Measurements from ENCODE around the gene EHD2.
"Not testable (repeated sequence)": the region's sequence is repeated elsewhere in the genome, so short reads cannot be mapped to it uniquely, and the experiment has no call there.

The EHD2 gene

DNA sequence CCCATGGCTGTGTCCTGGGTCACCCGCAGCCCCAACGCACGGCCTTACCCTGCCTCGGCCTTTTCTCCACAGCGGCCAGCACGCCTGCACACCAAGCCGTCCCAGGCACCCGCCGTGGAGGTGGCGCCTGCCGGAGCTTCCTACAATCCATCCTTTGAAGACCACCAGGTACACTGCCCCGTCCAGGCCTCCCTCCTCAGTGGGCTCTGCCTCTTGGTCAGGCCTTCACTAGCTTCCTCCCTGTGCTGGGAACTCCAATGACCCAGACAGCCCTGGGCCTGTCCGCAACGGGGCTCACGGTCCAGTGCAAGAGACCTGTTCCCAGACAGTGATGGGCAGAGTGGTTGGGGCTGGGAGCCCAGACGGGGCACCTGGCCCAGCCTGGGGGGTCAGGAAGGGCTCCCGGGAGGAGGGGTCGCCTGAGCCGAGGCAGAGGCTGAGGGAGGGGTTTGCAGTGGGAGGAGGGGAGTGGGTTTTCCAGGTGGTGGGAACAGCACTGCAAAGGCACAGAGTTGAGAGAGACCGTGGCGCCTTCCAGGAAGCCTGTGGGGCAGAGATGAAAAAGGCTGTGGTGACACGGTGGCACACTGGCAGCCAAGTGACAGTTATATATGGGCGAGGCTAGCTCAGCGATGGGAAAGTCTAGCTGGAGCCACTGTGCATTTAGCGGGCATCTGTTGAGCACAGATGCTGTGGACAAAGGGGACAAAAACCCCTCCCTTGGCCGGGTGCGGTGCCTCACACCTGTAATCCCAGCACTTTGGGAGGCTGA lies 39.4 kb downstream of the EHD2 start:
- DNase-seq: no peak

DNA sequence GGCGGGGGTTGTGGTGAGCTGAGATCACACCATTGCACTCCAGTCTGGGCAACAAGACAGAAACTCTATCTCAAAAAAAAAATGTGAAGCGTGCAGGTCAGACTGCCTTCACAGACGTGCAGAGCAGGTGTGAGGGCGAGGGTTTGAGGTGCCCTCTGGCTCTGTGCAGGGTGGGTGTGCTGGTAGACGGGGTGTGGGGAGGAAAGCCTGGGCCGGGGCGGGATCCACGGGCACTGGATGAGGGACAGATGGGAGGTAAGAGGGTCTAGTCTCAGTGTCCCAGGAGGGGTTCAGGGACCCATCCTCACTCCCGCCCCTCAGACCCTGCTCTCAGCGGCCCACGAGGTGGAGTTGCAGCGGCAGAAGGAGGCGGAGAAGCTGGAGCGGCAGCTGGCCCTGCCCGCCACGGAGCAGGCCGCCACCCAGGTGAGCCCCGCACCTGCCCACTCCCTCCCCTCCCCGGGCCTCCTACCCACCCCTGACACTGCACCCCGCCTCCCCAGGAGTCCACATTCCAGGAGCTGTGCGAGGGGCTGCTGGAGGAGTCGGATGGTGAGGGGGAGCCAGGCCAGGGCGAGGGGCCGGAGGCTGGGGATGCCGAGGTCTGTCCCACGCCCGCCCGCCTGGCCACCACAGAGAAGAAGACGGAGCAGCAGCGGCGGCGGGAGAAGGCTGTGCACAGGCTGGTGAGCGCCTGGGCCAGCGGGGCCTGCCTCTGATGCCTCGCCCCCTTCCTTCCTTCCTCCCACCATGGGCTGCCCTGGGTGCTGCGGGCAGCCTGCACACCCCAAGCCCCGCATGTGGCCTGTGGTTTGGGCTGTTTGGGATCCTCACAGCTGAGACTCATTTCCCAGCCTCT lies 41.2 kb downstream of the EHD2 start:
- no peak for DNase-seq

DNA sequence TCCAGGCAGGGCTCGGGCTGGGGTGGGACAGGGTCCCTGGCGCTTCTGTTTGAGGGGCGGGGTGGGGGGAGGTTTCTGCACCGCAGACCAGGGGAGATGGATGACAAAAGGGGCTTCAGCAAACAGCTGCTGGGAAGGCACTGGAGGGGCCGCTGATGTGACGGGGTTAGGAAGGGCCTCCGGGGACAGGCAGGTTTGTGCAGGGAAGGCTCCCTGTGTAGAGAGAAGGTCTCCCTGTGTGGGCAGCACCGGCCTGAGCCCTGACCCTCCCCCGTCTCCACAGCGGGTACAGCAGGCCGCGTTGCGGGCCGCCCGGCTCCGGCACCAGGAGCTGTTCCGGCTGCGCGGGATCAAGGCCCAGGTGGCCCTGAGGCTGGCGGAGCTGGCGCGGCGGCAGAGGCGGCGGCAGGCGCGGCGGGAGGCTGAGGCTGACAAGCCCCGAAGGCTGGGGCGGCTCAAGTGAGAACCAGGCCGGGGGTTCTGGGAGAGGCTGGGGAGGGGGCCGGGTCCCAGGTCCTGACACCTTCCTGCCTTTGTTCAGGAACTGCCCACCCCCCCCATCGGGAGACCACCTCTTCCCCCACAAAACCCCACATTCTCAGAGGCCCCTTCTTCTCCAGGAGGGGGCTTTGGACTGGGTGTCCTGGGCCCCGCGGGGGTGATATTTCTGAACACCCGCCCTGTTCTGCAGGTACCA lies 42.0 kb downstream of the EHD2 start:
- no peak for DNase-seq

DNA sequence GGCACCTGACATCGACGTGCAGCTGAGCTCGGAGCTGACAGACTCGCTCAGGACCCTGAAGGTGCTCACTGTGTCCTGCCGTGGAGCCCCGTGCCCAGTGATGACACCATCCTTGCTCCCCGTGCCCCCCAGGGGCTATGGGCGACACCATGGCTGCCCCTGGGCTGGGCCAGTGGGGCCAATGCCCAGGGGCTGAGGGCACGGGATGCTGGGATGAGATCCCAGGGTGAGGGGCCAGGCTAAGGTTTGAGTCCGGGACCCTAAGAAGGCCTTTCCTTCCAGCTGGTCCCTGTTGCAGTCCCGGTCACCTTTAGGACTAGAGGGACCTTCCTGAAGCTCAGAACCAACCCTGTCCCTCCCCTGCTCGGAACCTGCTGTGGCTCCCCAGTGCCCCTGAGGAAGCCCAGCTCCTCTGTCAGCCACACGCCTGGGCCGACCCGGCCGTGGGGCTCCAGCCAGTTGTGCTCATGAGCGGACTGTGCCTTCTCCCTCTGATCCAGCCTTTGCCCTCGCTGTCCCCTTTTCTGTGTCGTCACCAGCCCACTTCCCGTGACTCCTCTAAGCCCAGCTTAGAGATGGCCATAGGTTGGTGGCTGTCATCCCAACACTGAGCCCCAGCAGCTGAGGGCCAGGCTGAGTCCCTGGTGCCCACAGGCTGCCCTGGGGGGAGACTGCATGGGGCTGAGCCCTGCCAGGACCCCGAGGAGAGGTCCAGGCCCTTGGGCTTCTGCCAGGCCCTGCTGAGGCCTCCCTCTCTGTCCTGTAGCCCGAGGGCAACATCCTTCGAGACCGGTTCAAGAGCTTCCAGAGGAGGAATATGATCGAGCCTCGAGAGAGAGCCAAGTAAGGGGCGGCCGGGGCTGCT lies 42.8 kb downstream of the EHD2 start:
- DNase-seq: no peak

DNA sequence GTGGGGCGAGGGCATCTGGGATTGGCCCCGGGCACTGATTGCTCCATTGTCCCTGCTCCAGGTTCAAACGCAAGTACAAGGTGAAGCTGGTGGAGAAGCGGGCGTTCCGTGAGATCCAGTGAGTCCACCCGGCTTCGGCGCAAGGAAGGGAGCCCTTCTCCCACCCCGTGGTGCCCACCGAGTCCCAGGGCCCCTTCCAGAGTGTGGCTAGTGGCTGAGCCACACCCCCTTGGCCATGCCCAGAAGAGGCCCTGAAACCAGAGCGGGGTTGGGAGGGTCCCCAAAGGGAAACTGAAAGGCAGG lies 43.4 kb downstream of the EHD2 start:
- no peak for DNase-seq

DNA sequence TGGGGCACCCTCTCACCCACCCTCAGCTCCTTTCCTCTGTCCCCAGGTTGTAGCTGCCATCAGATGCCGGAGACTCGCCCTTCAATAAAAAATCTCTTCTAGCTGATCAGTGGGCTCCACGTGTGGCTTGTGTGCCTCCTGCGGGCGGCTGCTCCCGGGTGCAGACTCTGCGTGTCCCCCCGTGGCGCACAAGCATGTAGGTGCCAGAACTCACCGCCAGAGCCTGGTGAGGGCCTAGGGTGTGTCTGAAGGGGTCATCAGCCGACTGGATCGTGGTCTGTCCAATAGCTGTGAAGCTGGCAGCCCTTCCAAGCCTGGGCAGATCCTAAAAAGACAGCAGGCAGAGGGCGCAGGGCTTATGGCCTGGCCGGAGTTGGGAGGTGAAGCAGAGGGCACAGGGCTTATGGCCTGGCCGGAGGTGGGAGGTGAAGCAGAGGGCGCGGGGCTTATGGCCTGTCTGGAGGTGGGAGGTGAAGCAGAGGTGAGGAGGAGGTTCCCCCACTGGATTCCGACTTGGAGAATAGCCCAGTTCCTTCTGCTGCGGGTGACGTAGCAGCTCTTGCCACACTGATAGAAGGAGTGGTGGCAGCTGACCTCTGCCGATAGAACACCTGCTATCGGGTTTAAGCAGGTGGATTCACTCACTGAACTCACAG lies 43.9 kb downstream of the EHD2 start:
- DNase-seq: no peak

DNA sequence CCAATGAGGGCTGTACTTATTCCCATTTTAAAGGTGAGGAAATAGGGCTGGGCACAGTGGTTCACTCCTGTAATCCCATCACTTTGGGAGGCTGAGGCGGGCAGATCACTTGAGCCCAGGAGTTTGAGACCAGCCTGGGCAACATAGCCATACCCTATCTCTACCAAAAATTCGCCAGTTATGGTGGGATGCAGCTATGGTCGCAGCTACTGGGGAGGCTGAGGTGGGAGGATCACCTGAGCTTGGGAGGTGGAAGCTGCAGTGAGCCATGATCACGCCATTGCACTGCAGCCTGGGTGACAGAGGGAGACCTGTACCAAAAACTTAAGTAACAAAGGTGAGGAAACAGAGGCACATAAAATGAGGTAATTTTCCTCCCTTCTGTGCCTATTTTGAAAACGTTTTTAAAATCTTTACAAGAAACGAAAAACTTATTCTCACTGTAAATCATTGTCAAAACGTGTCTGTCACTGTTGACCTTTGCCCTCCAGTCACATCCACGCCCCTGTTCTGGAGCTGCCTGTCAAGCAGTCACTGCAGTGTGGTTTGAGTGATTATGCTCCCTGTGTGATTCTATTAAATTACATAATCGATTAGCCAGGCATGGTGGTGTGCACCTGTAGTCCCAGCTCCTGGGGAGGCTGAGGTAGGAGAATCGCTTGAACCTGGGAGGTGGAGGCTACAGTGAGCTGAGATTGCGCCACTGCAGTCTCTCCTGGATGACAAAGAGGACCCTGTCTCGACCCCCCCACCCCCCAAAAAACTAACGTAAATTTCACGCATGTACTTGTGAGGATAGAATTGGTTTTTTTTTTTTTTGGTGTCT lies 44.6 kb downstream of the EHD2 start:
- DNase-seq: no peak

DNA sequence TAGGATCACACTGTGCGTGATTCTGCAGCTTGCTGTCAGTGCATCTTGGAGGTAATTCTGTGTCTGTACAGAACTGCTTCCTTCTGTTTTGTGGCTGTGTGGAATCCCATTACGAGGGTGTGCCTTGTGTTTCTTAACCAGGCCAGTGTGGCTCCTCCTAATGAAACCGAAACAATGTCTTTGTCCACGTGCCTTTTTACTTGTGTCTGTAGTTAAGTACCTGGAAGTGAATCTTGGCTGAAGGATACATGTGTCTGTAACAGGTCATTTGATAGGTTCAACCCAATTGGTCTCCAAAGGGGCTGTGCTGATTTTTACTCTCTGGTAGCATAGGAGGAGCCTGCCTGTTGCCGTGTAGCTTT lies 45.2 kb downstream of the EHD2 start:
- no peak for DNase-seq

DNA sequence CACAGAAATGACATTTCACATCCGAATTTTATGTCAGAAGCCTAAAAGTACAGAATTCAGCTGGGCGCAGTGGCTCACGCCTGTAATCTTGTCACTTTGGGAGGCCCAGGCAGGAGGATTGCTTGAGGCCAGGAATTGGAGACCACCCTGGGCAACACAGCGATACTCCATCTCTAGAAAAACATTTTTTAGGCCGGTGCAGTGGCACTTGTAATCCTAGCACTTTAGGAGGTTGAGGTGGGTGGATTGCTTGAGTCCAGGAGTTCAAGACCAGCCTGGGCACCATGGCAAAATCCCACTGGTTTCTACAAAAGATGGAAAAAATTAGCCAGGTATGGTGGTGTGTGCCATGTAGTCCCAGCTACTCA lies 47.4 kb downstream of the EHD2 start:
- no peak for DNase-seq

DNA sequence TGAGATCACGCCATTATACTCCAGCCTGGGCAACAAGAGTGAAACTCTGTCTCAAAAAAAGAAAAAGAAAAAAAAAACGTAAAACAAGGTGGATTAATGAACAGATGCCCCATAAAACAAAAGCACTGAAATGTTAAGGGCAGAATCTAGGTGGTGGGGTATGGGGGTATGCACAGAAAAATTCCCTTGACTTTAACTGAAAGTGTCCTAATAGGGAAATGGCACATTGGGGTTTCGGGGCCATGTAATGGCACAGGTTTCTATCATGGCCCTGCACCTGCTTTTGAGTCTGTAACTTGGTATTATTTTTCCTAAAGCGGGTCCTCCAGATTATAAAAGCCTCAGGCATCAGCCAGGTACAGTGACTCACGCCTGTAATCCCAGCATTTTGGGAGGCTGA lies 48.3 kb downstream of the EHD2 start:
- no peak for DNase-seq

DNA sequence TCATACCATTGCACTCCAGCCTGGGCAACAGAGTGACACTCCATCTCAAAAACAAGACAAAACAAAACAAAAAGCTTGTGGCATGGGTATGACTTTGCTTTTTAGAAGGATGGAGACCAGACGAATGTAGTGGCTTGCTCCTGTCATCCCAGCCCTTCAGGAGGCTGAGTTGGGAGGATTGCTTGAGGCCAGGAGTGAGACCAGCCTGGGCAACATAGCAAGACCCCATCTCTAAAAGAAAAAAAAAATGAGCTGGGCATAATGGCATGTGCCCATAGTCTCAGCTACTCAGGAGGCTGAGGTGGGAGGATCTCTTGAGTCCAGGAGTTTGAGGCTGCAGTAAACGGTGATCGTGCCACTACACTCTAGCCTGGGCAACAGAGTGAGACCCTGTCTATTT lies 48.9 kb downstream of the EHD2 start:
- no peak for DNase-seq

DNA sequence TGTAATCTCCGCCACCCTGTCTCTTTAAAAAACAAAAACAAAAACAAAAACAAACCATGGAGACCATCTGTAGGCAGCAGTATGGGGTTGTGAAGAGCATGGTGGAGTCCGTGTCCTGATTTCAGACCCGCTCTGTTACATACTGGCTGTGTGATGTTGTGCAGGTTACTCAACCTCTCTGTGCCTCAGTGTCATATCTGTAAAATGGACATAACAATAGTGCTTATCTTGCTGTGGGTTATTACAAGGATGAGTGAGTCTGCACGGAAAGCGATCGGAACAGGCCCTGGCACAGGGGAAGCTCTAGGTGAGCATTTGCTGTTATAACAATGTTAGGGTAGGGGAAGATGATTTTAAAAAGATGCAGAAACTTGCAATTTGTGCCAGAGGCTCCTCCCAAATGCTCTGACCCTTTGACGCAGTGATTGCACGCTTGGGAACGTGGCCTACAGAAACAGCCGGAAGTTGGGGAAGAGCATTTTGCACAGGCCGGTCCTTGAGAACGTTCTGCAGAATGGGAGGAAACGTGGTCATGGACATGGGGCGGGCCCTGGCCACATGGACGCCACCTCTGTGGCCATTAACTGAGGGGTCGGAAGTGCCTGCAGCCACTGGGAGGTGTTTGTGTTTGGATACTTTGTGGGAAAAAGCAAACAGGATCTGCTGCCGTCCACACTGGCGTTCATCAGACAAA lies 49.5 kb downstream of the EHD2 start:
- no peak for DNase-seq

DNA sequence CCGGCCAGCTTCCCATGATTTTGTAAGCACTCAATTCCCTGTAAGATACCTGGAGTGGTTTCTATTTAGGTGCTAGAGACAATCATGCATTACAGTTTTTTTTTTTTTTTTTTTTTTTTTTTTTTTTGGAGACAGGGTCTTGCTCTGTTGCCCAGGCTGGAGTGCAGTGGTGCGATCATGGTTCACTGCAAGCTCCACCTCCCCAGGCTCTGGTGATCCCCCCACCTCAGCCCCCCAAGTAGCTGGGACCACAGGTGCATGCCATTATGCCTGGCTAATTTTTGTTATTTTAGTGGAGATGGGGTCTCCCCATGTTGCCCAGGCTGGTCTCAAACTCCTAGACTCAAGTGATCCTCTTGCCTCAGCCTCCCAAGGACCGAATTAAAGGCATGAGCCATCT lies 51.5 kb downstream of the EHD2 start:
- not testable (repeated sequence) for DNase-seq

DNA sequence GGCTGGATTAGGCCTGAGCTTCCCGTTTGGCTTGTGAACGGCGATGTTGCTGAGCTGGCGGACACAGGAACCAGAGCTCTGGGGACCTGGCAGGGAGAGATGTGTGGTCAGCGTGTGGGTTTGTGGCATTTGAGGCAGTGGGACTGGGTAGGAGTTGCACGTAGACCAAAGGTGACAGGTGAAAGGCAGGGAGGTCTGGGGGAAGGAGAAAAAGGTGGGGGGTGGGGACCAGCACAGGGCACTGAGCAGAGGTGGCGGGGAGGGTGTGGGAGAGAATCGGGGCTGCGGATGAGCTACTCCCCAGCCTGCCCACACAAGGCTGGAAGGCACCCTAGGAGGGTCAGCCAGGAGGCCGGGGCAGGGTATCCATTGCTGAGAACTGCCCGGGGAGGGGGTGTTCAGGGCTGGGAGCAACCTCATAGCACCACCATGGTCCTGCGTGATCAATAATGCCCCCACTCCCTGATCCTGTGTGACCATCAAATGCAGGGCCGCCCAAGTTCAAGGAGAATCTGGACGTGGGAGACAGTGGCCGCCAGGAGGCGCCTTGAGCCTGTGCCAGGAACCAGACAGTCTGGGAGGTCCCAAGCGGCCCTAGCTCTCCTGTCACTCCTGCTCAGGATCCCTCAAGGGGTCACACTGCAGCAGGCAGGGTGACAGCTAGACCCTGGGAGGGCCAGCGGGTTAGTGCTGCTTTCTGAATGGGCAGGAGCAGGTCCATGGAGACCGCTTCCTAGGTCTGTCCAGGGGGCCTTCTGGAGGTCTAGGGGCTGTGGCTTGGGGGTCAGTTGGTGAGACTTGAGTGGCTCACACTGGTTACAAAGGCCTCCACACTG lies 52.5 kb downstream of the EHD2 start:
- DNase-seq: peak; percentile 63

DNA sequence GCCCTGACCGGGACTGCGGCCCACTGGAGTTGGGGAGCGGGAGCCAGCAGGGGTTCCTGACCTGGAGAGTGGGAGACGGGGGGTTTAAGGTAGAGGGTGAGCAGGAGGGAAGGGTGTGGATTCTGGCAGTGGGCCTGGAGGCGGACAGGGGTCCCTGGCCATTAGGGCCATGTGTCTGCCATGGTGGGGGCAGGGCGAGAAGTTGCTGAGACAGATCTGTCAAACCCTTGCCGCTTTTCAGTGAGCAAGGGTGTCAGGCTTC lies 53.1 kb downstream of the EHD2 start:
- no peak for DNase-seq

DNA sequence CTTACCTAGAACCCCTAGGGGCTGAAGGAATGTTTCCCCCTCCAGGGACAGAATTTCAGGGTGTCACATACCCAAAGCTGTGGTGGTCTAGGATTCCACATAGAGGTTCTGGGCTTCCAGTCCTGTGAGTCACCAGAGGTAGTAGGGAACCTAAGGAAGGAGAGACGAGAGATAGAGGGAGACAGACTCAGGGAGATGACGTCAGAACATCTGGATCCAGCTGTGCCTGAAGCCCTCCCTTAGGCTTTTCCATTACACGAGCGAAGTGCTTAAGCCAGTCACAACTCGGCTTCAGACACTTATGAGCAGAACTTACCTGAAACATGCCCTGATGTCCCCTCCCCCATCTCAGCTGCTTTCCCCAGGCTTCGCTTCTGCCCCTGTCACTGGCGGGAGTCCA lies 53.4 kb downstream of the EHD2 start:
- no peak for DNase-seq

DNA sequence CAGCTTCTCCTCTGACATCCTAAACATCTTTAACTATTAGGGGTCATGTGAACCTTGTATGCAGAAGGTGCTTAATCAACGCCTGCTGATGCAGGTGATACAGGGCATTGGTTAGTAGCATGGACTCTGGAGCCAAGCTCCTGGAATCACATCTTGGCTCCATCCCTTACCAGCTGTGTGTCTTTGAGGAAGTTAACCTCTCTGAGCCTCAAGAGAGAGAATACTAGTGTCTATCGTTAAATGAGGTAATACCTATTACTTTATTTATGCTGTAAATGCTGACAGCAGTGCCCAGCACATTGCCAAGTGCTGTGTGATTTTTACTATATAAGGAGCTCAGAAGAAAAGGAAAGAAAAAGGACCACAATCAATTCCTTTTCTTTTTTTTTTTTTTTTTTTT lies 54.1 kb downstream of the EHD2 start:
- DNase-seq: no peak

DNA sequence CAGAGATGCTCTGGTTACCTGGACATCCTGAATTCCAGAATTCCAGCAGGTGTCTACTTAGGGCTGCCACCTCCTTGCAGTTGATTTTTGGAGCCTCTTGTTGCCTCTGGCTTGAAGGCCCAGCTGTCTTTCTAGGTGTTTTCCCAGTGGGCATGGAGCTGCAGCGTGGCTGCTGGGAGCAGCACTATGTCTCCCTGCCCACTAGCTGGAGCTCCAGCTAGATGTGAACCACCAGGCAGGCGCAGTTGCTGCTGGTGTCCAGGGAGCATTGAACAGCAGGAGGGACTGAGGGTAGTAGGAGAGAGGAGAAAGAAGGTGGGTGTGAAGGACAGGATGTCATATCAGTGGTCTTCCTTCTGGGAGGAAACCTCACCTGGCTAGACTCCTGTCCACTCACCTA lies 55.4 kb downstream of the EHD2 start:
- no peak for DNase-seq

DNA sequence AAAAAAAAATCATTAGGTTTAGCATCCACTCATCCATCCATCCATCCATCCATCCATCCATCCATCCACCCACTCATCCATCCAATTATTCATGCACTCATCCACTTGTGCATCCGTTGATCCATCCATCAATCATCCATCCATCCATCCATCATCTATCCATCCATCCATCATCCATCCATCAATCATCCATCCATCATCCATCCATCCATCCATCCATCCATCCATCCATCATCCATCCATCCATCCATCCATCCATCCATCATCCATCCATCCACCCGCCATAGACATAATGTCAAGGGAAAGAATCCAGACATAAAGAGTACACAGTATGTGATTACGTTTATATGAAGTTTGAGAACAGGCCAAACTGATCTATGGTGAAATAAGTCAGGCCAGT lies 56.3 kb downstream of the EHD2 start:
- DNase-seq: no peak

DNA sequence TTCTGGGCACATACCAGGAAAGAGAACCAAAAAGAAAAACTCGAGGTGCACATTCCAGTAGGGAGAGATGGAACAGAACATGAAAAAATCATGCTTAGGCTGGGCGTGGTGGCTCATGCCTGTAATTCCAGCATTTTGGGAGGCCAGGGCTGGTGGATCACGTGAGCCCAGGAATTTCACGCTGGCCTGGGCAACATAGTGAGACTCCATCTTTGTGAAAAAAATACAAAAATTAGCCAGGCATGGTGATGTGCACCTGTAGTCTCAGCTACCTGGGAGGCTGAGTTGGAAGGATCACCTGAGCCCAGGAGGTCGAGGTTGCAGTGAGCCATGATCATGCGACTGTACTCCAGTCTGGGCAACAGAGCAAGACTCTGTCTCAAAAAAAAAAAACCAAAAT lies 58.1 kb downstream of the EHD2 start:
- DNase-seq: not testable (repeated sequence)
